Adipose tissue (tissue), 3 donors: ENCODE measurements around the gene SDS. TPM values are rescaled to one million over a fixed set of nuclear protein-coding genes. Genes with fewer than 3 reads are reported as not detected.

ENCODE experiments used
- H3K27ac ChIP-seq: one replicate; pipeline ENCODE4 v1.5.1; 2013; ENCODE audit warnings: low read depth, low read length
- WGBS, 3 donors: extraction: QIAGEN DNeasy Blood & Tissue Kit; methylation state at CpG; one replicate each; pipeline ENCODE4 v1.1.7; 2013; 5-methylcytosine and 5-hydroxymethylcytosine counted together
- polyA plus RNA-seq, 3 donors: library from polyadenylated mRNA; stranded (reverse); fragments of 200-250 nt; gene quantifications; one replicate each; pipeline ENCODE4 v1.2.3, GENCODE V29; 2013
- donor health status: healthy with polysubstance abuse.
- donor health status: Bipolar disorder and iron deficiency.
- donor health status: healthy.

Gene SDS
- polyA plus RNA-seq, 3 donors: 0.13 to 2.9 (median 1.3) TPM

DNA sequence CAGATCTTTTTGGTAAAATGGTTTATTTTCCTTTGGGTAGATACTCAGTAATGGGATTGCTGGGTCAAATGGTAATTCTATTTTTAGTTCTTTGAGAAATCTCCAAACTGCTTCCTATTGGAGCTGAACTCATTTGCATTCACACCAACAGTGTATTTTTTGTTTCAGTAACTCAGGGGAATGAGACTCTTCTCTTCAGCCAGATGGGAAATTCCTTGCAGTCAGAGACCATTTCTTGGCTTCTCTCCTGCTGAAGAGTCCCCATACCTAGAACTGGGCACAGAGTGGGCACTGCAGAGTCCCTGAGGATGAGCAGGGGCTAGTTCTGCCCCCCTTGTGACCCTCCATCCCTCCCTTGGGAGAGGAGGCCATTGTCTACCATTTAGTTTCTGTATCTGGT, 29.3 kb upstream of the SDS start:
- no peak overlapping the region for H3K27ac ChIP-seq

DNA sequence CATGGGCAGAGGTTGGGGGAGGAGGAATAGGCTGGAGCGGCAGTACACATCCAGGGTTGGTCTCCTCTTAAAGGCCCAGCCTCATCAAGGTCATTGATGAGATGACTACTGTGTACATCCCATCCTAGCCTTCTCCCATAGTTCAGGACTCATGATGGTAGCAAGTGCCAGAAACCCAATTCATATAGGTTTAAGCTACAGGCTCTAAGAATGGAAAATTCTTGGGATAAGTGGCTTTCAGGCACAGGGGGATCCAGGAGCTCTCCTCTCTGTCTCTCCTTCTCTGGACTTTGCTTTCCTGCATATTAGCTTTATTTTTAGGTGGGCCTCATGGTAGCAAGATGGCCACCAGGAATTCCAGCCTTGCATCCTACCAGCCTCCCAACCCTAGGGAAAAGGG, 24.8 kb upstream of the SDS start:
- H3K27ac ChIP-seq: no peak overlapping the region
- 71 to 92% (median 81%) methylated on average over 1 of the region's 1 CpG for WGBS, 3 donors

DNA sequence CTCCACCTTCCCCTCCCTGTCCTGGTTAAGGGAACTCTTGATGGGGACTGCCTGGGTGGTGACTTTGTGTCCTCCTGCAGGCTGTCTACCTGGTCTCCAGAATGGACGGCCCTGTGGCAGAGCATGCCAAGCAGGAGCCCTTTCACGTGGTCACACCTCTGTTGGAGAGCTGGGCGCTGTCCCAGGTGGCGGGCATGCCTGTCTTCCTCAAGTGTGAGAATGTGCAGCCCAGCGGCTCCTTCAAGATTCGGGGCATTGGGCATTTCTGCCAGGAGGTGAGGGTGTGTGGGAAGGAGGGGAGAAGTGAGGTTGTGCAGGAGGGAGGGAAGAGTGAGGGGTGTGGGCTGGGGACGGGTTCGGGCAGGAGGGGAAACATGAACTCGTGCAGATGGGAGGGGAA, 24.2 kb upstream of the SDS start:
- no peak overlapping the region for H3K27ac ChIP-seq
- 69 to 78% (median 78%) methylated on average over 9 of the region's 9 CpGs for WGBS, 3 donors

DNA sequence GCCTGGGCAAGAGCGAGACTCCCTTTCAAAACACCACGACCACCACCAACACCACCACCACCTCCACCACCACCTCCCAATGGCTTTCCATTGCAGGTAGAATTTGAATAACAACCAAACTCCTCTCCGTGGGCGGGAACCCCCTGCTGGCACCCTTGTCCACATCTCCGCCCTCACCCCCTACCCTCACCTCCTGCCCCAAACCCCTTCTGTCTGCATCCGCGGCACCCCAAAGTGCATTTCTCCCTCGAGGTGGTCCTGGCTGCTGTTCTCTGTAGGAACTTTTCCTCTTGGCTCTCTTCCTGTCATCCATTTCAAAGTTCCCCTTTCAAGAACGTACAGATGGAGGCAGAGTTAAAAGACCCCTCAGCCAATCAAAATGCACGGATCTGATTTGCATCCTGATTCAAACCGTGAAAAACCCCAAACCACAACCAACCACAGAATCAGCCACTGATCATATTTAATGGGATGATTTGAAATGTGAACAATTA, 22.3 kb upstream of the SDS start:
- no peak overlapping the region for H3K27ac ChIP-seq
- WGBS, 3 donors: 36 to 61% (median 40%) methylated on average over 11 of the region's 11 CpGs

DNA sequence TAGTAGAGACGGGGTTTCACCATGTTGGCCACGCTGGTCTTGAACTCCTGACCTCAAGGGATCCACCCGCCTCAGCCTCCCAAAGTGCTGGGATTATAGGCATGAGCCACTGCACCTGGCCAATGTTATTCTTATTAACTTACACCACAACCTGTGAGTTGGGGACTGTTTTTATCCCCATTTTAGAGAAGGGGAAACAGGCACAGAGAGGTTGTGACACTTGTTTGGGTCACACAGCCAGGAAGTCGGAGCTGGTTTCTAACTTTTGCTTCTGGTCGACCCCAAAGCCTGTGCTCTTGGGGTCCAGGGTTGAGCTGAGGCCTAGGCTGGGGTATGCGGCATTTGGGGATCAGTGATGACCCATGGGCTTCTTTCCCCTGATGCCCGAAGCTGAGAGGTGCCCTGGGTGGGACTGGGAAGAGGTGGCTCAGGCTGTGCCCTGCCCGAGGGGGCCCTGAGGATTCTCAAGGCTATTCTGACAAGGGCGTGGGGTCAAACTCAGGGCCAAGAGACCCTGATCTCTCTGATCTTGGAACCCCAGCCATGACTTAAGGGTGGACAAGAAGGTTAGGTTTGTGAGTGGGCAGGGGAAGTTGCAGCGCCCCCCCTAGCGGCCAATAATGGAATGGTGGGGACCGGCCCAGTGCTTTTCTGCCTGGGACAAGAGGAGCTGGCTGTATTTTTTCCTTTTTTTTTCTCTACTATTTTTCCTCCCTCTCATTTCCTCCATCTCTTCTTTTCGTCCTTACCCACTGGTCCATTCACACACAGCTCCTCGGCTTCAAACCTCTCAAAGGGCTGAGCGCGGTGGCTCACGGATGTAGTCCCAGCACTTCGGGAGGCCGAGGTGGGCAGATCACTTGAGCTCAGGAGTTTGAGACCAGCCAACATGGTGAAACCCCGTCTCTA, 21.5 kb upstream of the SDS start:
- 58 to 63% (median 62%) methylated on average over 20 of the region's 20 CpGs for WGBS, 3 donors
- H3K27ac ChIP-seq: no peak overlapping the region

DNA sequence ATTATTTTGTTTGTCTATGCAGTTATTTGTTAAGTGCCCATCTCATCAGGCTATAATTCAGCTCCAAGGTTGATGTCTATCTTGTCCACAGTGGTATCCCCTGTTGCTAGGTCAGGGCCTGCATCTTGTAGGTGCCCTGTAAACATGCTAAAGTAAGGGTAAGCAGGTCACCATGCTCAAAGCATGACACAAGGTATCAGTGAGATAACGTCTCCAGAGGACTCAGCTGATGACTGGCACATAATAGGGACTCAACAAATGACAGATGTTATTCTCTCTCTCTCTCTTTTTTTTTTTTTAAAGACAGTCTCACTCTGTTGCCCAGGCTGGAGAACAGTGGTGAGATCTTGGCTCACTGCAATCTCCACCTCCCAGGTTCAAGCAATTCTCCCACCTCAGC, 20.8 kb upstream of the SDS start:
- WGBS, 3 donors: 76 to 80% (median 79%) methylated on average over 1 of the region's 1 CpG

DNA sequence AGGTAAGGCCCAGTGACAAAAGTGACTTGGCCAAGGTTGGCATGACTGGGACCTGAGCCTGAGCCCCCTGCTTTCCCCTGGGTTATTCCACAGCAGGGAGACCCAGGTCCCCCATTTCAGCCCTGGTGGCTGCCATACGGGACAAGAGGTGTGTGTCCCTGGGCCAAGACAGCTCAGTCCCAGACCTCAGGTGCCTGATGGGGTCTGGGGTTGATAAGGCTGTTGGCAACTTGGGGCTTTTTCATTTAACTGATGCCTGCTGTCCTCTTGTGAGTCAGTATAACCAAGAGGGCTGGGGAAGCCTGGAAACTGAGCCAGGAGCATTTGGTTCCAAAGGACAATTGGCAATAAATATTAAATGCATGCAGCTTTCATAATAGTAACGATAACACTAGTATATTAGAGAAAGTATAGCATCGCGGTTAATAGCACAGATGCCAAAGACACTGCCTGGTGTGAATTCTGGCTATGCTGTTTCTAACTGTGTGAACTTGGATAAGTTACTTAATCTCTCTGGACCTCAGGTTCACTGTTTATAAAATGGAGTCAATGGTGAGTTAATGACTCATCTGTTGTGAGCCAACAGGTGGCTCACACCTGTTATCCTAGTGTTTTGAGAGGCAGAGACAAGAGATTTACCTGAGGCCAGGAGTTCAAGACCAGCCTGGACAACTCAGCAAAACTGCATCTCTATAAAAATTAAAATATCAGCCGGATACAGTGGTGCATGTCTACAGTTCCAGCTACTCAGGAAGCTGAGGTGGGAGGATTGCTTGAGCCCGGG, 19.4 kb upstream of the SDS start:
- WGBS, 3 donors: 60 to 81% (median 79%) methylated on average over 6 of the region's 6 CpGs
- no peak overlapping the region for H3K27ac ChIP-seq

More for the DNA sequence above, 20.8 kb upstream of the SDS start:
- H3K27ac ChIP-seq: no peak overlapping the region

DNA sequence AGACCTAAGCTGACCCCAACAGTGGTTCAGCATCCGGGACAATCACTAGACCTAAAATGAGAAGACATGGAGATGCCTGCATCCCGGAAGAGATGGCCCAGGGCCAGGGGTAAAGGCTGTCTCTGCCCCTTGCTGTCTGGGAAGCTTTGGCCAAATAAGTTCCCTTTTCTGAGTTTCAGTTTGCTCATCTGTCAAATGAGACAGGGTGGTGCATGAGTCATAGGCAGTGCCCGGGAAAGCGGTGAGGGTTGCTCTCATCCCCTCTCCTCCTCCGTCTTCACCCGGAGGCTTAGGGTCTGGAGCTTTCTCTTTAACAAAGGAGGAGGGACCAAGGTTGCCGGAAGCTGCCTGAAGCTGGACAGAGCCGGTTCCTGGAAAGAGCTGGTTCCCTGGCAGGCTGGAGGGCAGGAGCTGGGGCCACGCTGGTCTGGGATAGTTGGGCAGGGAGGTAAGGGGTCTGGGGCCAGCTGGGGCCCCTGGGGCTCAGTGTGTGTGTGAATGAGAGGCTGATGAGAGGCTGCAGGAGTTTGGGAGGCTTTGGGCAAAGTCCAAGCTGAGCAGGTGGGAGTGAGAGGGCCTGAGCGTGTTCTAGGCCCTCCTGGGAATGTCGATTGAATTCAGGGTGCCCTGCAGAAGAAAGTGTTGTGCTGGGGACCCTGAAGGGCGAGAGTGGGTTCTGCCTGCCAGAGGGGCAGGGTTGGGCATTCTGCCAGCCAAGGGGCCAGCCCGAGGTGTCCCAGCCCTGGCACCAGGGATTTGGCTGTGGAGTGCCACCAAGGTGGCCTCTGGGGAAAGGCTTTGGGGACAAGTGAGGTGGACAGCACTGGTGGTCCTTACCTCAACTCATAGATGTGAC, 18.6 kb upstream of the SDS start, which contains the start of gene SDSL:
Gene SDSL (plus strand): TSS at position 351 of the 856 bp plus-strand sequence. CDS start 5,603 bp downstream, outside the sequence.
- 3 to 8% (median 5%) methylated on average over 13 of the region's 13 CpGs for WGBS, 3 donors
- H3K27ac ChIP-seq: no peak within 1 kb of the TSS

DNA sequence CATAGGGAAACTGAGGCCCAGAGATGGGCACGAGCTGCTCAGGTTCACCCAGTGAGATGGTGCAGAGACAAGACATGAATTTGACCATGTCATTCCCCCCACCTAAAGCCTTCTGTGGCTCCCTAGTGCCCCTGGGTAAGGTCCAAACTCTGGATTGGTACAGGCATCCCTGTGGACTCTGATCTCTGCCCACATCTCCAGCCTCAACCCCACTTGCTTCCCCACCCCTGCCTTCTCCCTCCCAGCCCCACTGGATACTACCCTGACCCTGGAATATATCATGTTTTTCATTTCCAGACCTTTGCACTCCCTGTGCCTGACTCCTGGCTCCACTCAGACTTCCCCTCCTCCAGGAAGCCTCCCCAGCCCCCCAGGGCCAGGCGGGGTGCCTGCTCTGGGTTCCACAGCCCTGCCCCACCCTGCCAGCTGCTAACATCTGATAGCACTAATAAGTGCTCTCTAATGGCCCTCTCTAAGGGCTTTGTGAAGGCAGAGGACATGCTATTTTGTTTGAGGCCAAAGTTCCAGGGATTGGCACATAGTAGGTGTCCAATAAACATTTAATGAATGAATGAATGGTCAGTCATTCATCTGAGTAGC, 17.4 kb upstream of the SDS start:
- H3K27ac ChIP-seq: no peak overlapping the region
- WGBS, 3 donors: 61 to 65% (median 61%) methylated on average over 2 of the region's 2 CpGs

DNA sequence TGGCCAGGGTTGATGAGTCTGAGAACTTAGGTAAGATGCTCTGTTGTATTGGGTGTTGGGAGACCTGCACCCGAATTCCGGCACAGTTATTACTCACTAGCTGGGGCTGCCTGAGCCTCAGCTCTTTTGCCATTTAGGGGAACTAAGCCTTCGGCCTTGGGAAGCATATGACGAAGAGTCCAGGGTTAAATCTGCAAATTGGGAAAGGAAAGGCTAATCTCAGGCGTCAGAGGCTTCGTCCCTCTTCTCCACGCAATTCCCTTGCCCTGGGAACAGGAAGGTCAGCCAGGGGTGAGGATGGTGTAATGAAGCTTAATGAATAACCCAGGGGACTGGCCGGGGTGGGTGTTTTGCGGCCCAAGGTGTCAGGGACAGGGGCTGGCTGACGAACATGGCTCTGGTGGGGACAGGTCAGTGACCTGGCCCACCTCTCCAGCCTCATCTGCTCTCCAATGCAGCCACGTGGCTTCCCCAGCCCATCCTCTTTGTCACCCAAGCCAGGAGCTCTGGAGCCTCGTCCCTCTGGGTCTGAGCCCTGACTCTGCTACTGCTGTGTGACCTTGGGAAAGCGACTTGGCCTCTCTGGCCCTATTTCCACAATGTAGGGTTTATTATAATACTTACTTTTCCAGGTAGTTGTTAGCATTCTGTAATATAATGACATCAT, 14.7 kb upstream of the SDS start:
- no peak overlapping the region for H3K27ac ChIP-seq
- WGBS, 3 donors: 24 to 52% (median 36%) methylated on average over 13 of the region's 13 CpGs

DNA sequence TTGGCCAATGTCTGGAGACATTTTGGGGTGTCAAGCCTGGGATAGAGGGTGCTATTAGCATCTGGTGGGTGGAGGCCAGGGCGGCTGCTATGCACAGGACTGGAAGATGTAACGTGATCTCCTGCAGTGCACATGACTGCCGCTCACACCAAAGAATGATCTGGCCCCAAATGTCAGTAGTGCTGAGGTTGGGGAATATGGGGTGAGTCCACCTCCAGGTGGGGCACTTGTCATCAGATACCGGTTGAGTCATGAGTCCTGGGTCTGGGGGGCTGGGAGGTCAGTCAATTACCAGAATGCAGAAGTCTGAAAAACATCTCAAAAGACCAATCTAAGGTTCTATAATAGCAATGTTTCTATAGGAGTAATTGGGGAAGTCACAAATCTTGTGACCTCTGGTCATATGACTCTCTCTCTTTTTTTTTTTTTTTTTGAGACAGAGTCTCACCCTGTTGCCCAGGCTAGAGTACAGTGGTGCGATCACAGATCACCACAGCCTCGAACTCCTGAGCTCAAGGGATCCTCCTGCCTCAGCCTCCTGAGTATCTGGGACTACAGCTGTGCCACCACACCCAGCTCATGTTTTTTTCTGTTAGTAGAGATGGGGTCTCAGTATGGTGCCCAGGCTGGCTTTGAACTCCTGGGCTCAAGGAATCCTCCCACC, 12.5 kb upstream of the SDS start:
- no peak overlapping the region for H3K27ac ChIP-seq
- WGBS, 3 donors: 53 to 58% (median 53%) methylated on average over 6 of the region's 6 CpGs

DNA sequence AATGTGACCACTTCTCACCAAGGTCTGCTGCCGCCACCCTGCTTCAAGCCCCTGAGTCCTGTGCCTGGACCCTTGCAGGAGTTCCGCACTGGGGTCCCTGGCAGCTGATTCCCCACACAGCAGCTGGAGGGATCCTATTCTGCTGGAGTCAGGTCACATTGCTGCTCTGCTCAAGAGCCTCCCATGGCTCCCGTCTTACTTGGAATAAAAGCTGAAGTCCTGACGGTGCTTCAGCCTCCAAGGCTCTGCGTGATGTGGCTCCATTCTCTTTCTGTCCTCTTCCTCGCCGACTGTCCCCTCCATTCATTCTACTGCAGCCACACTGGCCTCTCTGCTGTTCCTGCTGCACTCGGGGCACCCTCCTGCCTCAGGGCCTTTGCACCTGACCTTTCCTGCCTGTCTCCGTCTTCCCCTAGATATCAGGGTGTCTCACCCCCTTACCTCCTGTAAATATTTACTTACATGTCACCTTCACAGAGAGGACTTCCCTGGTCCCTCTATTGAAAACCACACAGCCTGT, 10.9 kb upstream of the SDS start:
- H3K27ac ChIP-seq: no peak overlapping the region
- 86 to 91% (median 87%) methylated on average over 9 of the region's 9 CpGs for WGBS, 3 donors

DNA sequence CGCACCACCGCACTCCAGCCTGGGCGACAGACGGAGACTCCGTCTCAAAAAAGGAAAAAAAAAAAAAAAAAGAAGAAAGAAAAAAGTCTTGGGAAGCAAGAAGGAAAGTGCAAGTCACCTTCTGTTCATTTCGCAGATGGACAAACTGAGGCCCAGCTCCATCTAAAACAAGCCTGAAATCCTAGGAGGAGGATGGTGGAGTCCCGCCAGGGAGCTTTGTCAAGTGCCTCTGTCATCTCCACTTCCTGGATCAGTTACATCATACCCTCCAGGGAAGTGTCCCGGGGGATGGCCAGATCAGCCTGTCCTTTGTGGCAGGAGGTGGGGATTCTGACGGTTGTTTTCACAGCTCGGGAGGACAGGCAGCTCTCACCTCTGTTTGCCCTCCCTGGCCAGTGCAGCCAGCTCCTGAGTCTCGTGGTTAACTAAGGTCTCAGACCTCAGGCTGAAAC, 9.8 kb upstream of the SDS start:
- no peak overlapping the region for H3K27ac ChIP-seq
- 59 to 67% (median 60%) methylated on average over 11 of the region's 11 CpGs for WGBS, 3 donors

DNA sequence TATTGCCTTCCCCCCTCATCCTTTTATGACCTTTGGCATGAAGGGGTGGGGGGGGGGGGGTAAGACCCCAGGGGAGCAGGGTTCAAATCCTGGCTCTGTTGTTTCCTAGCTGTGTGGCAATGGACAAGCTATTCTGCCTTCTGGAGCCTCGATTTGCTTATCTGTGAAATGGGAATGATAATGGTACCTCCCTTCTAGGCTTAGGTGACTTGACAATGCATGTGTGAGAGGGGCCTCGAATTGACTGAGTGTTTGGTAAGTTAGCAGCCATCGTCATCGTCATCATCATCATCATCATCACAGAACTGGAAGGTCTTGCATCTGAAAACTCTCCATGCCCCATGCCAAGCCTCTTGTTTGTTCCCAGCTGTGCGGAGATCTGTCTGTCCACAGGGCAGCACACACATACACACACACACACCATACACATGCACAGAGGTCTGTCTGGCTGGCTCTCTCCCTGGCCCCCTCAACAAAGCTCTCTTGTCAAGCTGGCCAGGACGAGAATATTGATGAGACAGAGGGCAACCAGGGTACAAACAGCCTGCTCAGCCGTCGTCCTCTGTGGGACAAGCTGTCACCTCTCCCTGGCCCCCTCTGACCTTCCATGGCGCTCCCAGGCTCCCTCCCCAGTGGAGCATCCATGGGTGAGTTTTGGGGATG, 5.9 kb upstream of the SDS start:
- H3K27ac ChIP-seq: no peak overlapping the region
- WGBS, 3 donors: 57 to 77% (median 71%) methylated on average over 9 of the region's 9 CpGs

DNA sequence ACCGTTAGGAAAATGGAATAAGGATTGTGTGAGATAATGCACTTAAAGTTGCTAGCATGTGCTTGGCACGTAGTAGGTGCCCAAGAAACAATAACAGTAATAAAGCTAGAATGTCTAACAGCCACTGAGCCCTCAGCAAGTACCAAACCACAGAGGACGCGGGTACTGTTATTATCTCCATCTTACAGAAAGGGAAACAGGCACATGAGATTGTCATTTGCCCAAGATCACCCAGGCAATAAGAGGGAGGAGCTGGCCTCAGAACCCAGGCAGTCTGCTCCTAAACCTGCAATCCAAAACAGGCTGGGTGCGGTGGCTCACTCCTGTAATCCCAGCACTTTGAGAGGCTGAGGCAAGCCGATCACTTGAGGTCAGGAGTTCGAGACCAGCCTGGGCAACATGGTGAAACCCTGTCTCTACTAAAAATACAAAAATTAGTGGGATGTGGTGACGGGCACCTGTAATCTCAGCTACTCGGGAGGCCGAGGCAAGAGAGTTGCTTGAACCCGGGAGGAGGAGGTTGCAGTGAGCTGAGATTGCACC, 5.1 kb upstream of the SDS start:
- WGBS, 3 donors: 85 to 89% (median 87%) methylated on average over 11 of the region's 11 CpGs

More for the DNA sequence above, 5.1 kb upstream of the SDS start:
- H3K27ac ChIP-seq: no peak overlapping the region
